ENCODE results near the gene NLRP3.
"Not testable (repeated sequence)": the region's sequence is repeated elsewhere in the genome, so short reads cannot be mapped to it uniquely, and the experiment has no call there.

The NLRP3 gene

GRCh38 chr1:247390996-247391395 is 25.0 kb upstream of the NLRP3 start:
- DNase-seq (ENCODE audit: low read depth): no peak

GRCh38 chr1:247392088-247392487 is 23.9 kb upstream of the NLRP3 start:
- no peak for DNase-seq (ENCODE audit: low read depth)

GRCh38 chr1:247395075-247395474 is 20.9 kb upstream of the NLRP3 start:
- DNase-seq (ENCODE audit: low read depth): not testable (repeated sequence)

GRCh38 chr1:247400685-247401084 is 15.3 kb upstream of the NLRP3 start:
- no peak for DNase-seq (ENCODE audit: low read depth)

- DNase-seq (ENCODE audit: low read depth): no peak
These were observed 14.5 kb upstream of the NLRP3 start for GRCh38 chr1:247401310-247402119.

- DNase-seq (ENCODE audit: low read depth): no peak
These were observed 13.8 kb upstream of the NLRP3 start for GRCh38 chr1:247402120-247402675.

- no peak for DNase-seq (ENCODE audit: low read depth)
These were observed 9.8 kb upstream of the NLRP3 start for GRCh38 chr1:247406014-247406656.

GRCh38 chr1:247407180-247407616 is 8.8 kb upstream of the NLRP3 start:
- DNase-seq (ENCODE audit: low read depth): peak; percentile 41

- DNase-seq (ENCODE audit: low read depth): no peak
These were observed 7.9 kb upstream of the NLRP3 start for GRCh38 chr1:247408100-247408499.

GRCh38 chr1:247409869-247410544 is 6.0 kb upstream of the NLRP3 start:
- DNase-seq (ENCODE audit: low read depth): peak; percentile 20

GRCh38 chr1:247411621-247412327 is 4.2 kb upstream of the NLRP3 start:
- DNase-seq (ENCODE audit: low read depth): no peak

GRCh38 chr1:247417831-247418230 is 1.9 kb downstream of the NLRP3 start:
- no peak for DNase-seq (ENCODE audit: low read depth)

GRCh38 chr1:247419336-247419735 is 3.4 kb downstream of the NLRP3 start:
- no peak for DNase-seq (ENCODE audit: low read depth)

- peak; percentile 25 for DNase-seq (ENCODE audit: low read depth)
These were observed 5.1 kb downstream of the NLRP3 start for GRCh38 chr1:247421074-247421473.

- DNase-seq (ENCODE audit: low read depth): no peak
These were observed 13.5 kb downstream of the NLRP3 start for GRCh38 chr1:247429496-247429895.

GRCh38 chr1:247430434-247430833 is 14.5 kb downstream of the NLRP3 start:
- no peak for DNase-seq (ENCODE audit: low read depth)

GRCh38 chr1:247431643-247432042 is 15.7 kb downstream of the NLRP3 start:
- DNase-seq (ENCODE audit: low read depth): no peak

GRCh38 chr1:247434005-247434404 is 18.0 kb downstream of the NLRP3 start:
- no peak for DNase-seq (ENCODE audit: low read depth)

GRCh38 chr1:247435030-247435758 is 19.2 kb downstream of the NLRP3 start:
- DNase-seq (ENCODE audit: low read depth): no peak

- DNase-seq (ENCODE audit: low read depth): no peak
These were observed 19.8 kb downstream of the NLRP3 start for GRCh38 chr1:247435759-247436147.
